ENCODE results near the gene CCT8. TPM values are rescaled to one million over a fixed set of nuclear protein-coding genes. Genes with fewer than 3 reads are reported as not detected.

CCT8 gene
- total RNA-seq, 1 experiment from 2014 or later = 356 TPM

- no peak overlapping the region for H2AK5ac ChIP-seq (ENCODE audit: insufficient read length, low read length)
- no peak overlapping the region for H2BK5ac ChIP-seq (ENCODE audit: insufficient read length, low read length)
- H3K4me1 ChIP-seq (ENCODE audit: insufficient read depth, low read length) = no peaks in the 10 kb centered on the region
- no peak overlapping the region for H3K9ac ChIP-seq (ENCODE audit: extremely low read depth, insufficient read length, low read length)
- no peak overlapping the region for H2BK20ac ChIP-seq (ENCODE audit: low read depth, low read length, poor library complexity, severe bottlenecking)
- H2BK12ac ChIP-seq (ENCODE audit: insufficient read length, low read depth, low read length) = no peak overlapping the region
- no peaks in the 10 kb centered on the region for H3K79me2 ChIP-seq (ENCODE audit: insufficient read depth, low read length)
- H3K4me1 Mint-ChIP-seq = no peaks in the 10 kb centered on the region
- no peak overlapping the region for H3K23ac ChIP-seq (ENCODE audit: insufficient read length, low read depth, low read length)
- no peak overlapping the region for H3K27ac ChIP-seq (ENCODE audit: insufficient read length, low read depth, low read length)
- no peak overlapping the region for H4K91ac ChIP-seq (ENCODE audit: insufficient read length, low read depth, low read length)
- H4K8ac ChIP-seq (replicated peaks; ENCODE audit: insufficient read length, low read depth, low read length) = no peak overlapping the region
- H3T11ph ChIP-seq (ENCODE audit: low read length) = no peak overlapping the region
- peaks cover 18 to 76% (median 71%) of the 10 kb centered on the region in 3 experiments; a peak in 6 of 7 replicates for H3K36me3 Mint-ChIP-seq (ENCODE audit: insufficient read depth in 1 of 3, low read depth in 3 of 3)
- H3K4me2 ChIP-seq (ENCODE audit: insufficient read depth, insufficient read length, low read length) = no peak overlapping the region
- H3K14ac ChIP-seq (ENCODE audit: insufficient read depth, low read length) = no peak overlapping the region
- no peak overlapping the region for H3K4ac ChIP-seq (ENCODE audit: low read depth, low read length)
- TF ChIP-seq CTCF (conservative IDR thresholded peaks at IDR 0.05) = no peak
- no peak overlapping the region for H4K5ac ChIP-seq (ENCODE audit: insufficient read length, low read depth, low read length)
- no peaks in the 10 kb centered on the region for H3K9me3 Mint-ChIP-seq
- no peaks in the 10 kb centered on the region for H3K23me2 ChIP-seq (ENCODE audit: insufficient read length, low read depth, low read length, poor library complexity, severe bottlenecking)
- no peak overlapping the region for H3K27ac Mint-ChIP-seq
- H3K56ac ChIP-seq (ENCODE audit: insufficient read length, low read depth, low read length) = no peak overlapping the region
- no peak overlapping the region for H3K4me3 Mint-ChIP-seq
- no peak overlapping the region for H2AFZ ChIP-seq (ENCODE audit: low read length)
- no peaks in the 10 kb centered on the region for H3K79me1 ChIP-seq (ENCODE audit: insufficient read depth, low read depth, low read length, poor library complexity, severe bottlenecking)
- no peaks in the 10 kb centered on the region for H4K20me1 ChIP-seq (ENCODE audit: control insufficient read depth, insufficient read depth, insufficient read length)
- no peaks in the 10 kb centered on the region for H3K9me3 ChIP-seq (ENCODE audit: control insufficient read depth, low read depth, low read length)
- H3K27me3 Mint-ChIP-seq (ENCODE audit: low read depth) = no peaks in the 10 kb centered on the region
- no peak overlapping the region for H2BK120ac ChIP-seq (ENCODE audit: low read depth, low read length, poor library complexity, severe bottlenecking)
- no peak overlapping the region for H2BK15ac ChIP-seq (ENCODE audit: low read depth, low read length)
- no CpG with 5 or more reads among the region's 4 CpGs for WGBS (ENCODE audit: extremely low coverage, insufficient read length, low lambda C conversion rate)
- no peak overlapping the region for H3K18ac ChIP-seq (ENCODE audit: insufficient read length, low read depth, low read length)
- DNase-seq = no peak
- no peaks in the 10 kb centered on the region for H3K27me3 ChIP-seq (ENCODE audit: insufficient read depth, low read length)
These were observed 40.1 kb downstream of the CCT8 start for GRCh38 chr21:29033301-29033700.

All from H9 (cell line).